Measurements from ENCODE around the gene MTA1. TPM values are rescaled to one million over a fixed set of nuclear protein-coding genes. Genes with fewer than 3 reads are reported as not detected.

MTA1 gene
- polyA plus RNA-seq, 2 of the 4 experiments (the other 2 are of a cell fraction): 46.8 to 86.7 TPM

- H3K4me2 ChIP-seq: no peak overlapping the region
- H3K27ac ChIP-seq: no peak overlapping the region
- FAIRE-seq (no peak), ATAC-seq (no peak), DNase-seq (ENCODE audit: low read depth in 1 of 2, low spot score in 1 of 2) (no peak)
- TF ChIP-seq ELK1 (IDR thresholded peaks at IDR 0.05; ENCODE audit: low read depth, low read length) (no peak), ZNF302 (CRISPR knock-in tag; IDR thresholded peaks at IDR 0.05) (no peak), ZSCAN20 (CRISPR knock-in tag; IDR thresholded peaks at IDR 0.05) (no peak), JUNB (IDR thresholded peaks at IDR 0.05) (no peak), PHF8 (IDR thresholded peaks at IDR 0.05; ENCODE audit: borderline replicate concordance, low read depth) (no peak), SMC3 (IDR thresholded peaks at IDR 0.05) (no peak)
- WGBS (ENCODE audit: missing lambda C conversion rate): 73% methylated on average over 3 of the region's 19 CpGs
- H3K4me1 ChIP-seq: no peaks in the 10 kb centered on the region
- no peak overlapping the region for H3K4me3 ChIP-seq
- POLR2A ChIA-PET: no interaction called here
- CTCF ChIA-PET: interaction anchor here (0.8 to 7.5 kb wide), 2 partner anchors 11 to 23 kb away, joined by 3 to 49 read pairs; no protein-coding TSS in a partner anchor
- no peaks in the 10 kb centered on the region for H3K9me3 ChIP-seq
These were observed 38.9 kb upstream of the MTA1 start for GRCh38 chr14:105380756-105381155.

DNA sequence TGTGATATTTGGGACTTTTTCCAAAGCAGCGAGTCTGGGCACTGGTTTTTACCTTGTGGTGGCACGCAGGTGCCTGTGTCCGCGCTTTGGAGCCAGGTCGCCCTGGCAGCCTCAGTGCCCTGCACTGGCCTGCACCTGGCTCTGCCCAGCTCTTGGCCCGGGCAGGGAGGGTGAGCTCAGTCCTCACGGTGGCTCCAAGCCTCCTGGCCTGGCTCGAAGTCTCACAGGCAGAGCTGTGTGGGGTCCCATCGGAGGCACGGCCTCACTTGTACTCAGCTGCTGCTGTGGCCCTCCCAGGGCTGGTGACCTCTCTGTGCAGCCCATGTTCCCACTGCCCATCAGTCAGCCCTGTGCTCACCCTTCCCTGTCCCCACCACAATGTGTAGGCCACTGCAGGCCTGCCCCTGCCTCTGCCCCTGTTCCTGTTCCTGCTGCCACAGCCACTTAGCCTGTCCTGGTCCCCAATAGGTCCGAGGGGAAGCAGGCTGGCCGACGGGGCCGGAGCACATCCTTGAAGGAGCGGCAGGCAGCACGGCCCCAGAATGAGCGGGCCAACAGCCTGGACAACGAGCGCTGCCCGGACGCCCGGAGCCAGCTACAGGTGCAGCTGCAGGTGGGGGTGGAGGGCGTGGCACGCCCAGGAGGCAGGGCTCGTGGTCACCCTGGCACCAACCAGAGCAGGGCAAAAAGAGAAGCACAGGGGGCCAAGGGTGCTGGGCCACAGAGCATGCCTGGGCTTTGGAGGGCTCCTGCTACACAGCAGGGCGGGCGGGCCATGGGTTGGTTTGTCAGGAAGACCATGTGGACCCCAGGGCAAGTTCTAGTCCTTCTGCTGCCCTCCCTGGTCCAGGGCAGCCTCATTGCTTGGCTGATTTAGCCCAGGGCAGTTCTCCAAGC is 37.9 kb upstream of the MTA1 start:
- H3K4me2 ChIP-seq: no peak overlapping the region
- no peak for TF ChIP-seq HOXA7 (CRISPR knock-in tag; IDR thresholded peaks at IDR 0.05)
- no peak for TF ChIP-seq EHMT2 (IDR thresholded peaks at IDR 0.05; ENCODE audit: low read depth)
- no peak for TF ChIP-seq RCOR1 (IDR thresholded peaks at IDR 0.05; ENCODE audit: low read depth, low read length)
- TF ChIP-seq CHD2 (IDR thresholded peaks at IDR 0.05; ENCODE audit: low read length, partially characterized antibody): no peak
- TF ChIP-seq, protein P1, sequence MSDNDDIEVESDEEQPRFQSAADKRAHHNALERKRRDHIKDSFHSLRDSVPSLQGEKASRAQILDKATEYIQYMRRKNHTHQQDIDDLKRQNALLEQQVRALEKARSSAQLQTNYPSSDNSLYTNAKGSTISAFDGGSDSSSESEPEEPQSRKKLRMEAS (IDR thresholded peaks at IDR 0.05): no peak
- TF ChIP-seq, protein P2, sequence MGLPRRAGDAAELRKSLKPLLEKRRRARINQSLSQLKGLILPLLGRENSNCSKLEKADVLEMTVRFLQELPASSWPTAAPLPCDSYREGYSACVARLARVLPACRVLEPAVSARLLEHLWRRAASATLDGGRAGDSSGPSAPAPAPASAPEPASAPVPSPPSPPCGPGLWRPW (IDR thresholded peaks at IDR 0.05): no peak
- TF ChIP-seq TP53 (CRISPR knock-in tag; IDR thresholded peaks at IDR 0.05): no peak
- TF ChIP-seq, protein P3, sequence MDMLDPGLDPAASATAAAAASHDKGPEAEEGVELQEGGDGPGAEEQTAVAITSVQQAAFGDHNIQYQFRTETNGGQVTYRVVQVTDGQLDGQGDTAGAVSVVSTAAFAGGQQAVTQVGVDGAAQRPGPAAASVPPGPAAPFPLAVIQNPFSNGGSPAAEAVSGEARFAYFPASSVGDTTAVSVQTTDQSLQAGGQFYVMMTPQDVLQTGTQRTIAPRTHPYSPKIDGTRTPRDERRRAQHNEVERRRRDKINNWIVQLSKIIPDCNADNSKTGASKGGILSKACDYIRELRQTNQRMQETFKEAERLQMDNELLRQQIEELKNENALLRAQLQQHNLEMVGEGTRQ (IDR thresholded peaks at IDR 0.05): no peak
- TF ChIP-seq, protein P4, sequence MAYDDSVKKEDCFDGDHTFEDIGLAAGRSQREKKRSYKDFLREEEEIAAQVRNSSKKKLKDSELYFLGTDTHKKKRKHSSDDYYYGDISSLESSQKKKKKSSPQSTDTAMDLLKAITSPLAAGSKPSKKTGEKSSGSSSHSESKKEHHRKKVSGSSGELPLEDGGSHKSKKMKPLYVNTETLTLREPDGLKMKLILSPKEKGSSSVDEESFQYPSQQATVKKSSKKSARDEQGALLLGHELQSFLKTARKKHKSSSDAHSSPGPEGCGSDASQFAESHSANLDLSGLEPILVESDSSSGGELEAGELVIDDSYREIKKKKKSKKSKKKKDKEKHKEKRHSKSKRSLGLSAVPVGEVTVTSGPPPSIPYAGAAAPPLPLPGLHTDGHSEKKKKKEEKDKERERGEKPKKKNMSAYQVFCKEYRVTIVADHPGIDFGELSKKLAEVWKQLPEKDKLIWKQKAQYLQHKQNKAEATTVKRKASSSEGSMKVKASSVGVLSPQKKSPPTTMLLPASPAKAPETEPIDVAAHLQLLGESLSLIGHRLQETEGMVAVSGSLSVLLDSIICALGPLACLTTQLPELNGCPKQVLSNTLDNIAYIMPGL (CRISPR knock-in tag; IDR thresholded peaks at IDR 0.05; ENCODE audit: borderline replicate concordance): no peak
- no peak for TF ChIP-seq KDM5A (IDR thresholded peaks at IDR 0.05)
- TF ChIP-seq, protein P5, sequence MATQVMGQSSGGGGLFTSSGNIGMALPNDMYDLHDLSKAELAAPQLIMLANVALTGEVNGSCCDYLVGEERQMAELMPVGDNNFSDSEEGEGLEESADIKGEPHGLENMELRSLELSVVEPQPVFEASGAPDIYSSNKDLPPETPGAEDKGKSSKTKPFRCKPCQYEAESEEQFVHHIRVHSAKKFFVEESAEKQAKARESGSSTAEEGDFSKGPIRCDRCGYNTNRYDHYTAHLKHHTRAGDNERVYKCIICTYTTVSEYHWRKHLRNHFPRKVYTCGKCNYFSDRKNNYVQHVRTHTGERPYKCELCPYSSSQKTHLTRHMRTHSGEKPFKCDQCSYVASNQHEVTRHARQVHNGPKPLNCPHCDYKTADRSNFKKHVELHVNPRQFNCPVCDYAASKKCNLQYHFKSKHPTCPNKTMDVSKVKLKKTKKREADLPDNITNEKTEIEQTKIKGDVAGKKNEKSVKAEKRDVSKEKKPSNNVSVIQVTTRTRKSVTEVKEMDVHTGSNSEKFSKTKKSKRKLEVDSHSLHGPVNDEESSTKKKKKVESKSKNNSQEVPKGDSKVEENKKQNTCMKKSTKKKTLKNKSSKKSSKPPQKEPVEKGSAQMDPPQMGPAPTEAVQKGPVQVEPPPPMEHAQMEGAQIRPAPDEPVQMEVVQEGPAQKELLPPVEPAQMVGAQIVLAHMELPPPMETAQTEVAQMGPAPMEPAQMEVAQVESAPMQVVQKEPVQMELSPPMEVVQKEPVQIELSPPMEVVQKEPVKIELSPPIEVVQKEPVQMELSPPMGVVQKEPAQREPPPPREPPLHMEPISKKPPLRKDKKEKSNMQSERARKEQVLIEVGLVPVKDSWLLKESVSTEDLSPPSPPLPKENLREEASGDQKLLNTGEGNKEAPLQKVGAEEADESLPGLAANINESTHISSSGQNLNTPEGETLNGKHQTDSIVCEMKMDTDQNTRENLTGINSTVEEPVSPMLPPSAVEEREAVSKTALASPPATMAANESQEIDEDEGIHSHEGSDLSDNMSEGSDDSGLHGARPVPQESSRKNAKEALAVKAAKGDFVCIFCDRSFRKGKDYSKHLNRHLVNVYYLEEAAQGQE (IDR thresholded peaks at IDR 0.05): no peak
- no peak for TF ChIP-seq NFE2L2 (conservative IDR thresholded peaks at IDR 0.05; ENCODE audit: low read length)
- no peak for TF ChIP-seq FOSB (CRISPR knock-in tag; IDR thresholded peaks at IDR 0.05)
- TF ChIP-seq ZFP36 (IDR thresholded peaks at IDR 0.05; ENCODE audit: borderline replicate concordance, partially characterized antibody): no peak
- TF ChIP-seq, protein P6, sequence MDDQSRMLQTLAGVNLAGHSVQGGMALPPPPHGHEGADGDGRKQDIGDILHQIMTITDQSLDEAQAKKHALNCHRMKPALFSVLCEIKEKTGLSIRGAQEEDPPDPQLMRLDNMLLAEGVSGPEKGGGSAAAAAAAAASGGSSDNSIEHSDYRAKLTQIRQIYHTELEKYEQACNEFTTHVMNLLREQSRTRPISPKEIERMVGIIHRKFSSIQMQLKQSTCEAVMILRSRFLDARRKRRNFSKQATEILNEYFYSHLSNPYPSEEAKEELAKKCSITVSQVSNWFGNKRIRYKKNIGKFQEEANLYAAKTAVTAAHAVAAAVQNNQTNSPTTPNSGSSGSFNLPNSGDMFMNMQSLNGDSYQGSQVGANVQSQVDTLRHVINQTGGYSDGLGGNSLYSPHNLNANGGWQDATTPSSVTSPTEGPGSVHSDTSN (IDR thresholded peaks at IDR 0.05): no peak
- no peak for TF ChIP-seq MYC (IDR thresholded peaks at IDR 0.05; ENCODE audit: borderline replicate concordance, low read length)
- no peak for TF ChIP-seq PHF8 (IDR thresholded peaks at IDR 0.05; ENCODE audit: borderline replicate concordance, low read depth)
- ChIA-PET CTCF (interaction anchor here (0.8 to 7.5 kb wide), 4 partner anchors 12 to 147 kb away, joined by 3 to 49 read pairs (median 3); no protein-coding TSS in a partner anchor), POLR2A (no interaction called here)
- no peak overlapping the region for H3K4me3 ChIP-seq
- no peak overlapping the region for H3K27ac ChIP-seq
- no peak for ATAC-seq
- no peak for DNase-seq (ENCODE audit: low read depth in 1 of 2, low spot score in 1 of 2)
- no peaks in the 10 kb centered on the region for H3K9me3 ChIP-seq
- no peak for FAIRE-seq
- 98% methylated on average over 10 of the region's 27 CpGs for WGBS (ENCODE audit: missing lambda C conversion rate)
- no peaks in the 10 kb centered on the region for H3K4me1 ChIP-seq
